Left hindlimb (tissue), 1 donor: ENCODE data around the gene CFAP73.
A peak's percentile ranks its signal among the peaks of the same experiment; 100 is the strongest.
"Not testable (repeated sequence)": the region's sequence is repeated elsewhere in the genome, so short reads cannot be mapped to it uniquely, and the experiment has no call there.

ENCODE experiments used
- DNase-seq: peaks from one replicate; pipeline ENCODE4 v3.0.0-alpha.2; 2018

Gene CFAP73

DNA sequence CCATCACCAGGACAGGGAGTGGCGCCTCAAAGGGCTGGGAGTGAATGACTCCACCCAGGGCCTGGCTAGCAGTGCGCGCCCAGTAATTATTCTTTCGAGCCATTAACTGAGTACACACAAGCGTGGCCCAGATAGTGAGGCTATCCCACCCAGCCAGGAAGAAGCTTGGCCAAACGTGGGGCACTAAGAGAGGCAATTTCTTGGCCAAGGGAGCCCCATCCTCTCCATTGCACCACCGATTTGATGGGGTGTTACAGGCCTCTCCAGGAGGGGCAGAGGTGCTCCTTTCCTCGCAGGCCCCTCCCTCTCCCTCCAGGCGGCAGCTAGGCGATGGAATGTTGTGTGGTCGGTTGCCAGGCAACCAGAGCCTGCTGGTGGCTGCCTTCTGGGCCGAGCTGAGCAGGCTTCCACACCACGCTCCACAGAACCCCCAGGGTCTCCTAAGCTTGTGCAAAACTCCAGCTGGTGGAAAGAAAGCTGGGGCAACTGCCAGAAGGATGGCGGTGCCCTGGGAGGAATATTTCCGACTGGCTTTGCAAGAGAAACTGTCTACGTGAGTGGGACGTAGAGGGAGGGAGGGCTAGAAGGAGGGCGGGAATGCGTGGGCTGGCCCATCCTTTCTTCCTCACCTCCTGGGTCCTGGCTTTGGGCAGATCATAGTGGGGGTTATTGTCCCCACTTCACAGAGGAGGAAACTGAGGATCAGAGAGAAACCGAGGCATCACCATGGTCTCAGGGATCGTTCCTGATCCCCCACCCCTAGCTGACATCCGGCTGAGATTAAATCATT, at the start of gene CFAP73:
CFAP73 (plus strand) TSS at position 364 of the 790 bp plus-strand sequence; CDS start at position 498, 134 bp downstream.
- peak; percentile 86 for DNase-seq

DNA sequence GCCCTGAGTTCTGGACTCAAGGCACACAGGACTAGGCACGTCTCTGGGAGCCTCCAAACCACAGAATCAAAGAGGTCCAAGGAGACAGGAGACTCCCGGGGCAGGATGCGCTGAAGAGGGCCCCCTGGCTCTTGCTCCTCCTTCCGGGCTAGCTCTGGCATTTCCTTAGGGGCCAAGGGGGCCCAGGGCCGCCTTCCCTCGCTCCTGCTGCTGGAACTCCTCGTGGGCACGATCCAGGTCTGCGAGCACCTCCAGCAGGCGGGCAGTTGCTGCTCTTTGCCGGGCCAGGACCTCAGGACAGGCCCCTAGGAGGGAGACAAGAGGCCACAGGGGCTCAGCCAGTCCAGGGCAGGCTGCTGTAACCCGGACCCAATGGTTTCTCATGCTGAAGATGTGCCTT, 49.8 kb upstream of the CFAP73 start:
- DNase-seq, result no peak

DNA sequence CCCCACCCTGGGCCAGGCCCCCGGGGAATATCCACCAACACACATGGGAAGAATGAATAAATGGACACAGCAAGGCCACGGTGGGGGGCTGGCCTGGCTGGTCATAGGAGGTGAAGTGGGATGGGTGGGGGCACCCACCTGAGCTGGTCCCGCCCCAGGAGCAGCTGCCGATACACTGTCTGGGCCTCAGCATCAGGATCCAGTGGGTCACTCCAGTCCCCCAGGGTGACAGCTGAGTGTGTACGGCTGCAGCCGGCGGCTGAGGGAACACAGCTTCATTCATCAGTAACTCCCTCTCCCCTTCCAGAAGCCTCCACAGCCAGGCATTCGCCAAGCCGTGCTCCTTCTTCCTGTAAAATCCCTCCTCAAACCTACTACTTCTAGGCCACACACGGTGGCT, 47.8 kb upstream of the CFAP73 start:
- DNase-seq, result no peak

DNA sequence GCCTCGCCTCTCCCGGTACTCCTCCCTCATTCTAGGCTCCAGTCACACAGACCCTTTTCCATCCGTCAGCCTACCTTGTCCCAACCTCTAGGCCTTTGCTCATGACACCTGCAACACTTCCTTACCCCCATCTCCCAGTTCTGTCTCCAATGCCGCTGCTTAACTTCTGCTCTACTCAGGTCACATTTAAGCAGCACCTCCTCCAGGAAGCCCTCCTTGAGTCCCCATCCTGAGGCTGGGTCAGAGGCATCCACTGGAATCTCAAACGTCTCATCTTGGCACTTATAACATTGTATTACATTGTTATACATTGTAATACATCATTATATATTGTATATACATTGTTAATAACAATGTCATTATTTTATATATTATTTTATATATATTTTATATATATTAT, 46.7 kb upstream of the CFAP73 start:
- no peak for DNase-seq

DNA sequence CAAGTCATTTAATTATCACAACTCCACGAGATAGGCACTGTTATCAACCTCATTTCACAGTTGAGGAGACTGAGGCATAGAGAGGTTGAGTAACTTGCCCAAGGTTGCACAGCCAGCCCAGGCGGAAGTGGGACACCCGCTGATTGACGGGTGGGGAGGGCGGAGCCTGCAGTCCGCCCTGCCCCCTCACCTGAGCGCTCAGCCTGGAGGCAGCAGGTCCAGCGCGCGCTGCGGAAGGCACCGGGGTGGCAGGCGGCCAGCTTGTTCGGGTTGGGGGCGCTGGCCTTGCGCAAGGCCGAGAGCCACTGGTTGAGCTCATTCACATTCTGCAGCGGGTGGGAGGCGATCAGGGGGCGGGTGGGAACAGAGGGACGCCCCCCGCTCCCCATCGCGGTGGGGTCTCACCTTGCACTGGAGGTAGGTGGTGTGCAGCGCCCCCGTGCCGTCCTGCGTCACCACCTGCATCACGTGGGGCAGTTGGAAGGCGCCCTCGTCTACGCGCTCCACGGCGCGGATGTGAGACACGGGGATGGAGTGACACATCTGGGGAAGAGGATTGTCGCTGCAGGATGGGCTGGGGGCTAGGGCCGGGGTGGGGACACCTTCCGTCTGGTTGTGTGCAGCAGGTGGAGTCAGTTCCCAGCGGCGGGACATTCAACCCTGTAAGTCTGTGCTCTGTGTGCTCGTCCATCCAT, 45.6 kb upstream of the CFAP73 start:
- DNase-seq, result peak; percentile 11

DNA sequence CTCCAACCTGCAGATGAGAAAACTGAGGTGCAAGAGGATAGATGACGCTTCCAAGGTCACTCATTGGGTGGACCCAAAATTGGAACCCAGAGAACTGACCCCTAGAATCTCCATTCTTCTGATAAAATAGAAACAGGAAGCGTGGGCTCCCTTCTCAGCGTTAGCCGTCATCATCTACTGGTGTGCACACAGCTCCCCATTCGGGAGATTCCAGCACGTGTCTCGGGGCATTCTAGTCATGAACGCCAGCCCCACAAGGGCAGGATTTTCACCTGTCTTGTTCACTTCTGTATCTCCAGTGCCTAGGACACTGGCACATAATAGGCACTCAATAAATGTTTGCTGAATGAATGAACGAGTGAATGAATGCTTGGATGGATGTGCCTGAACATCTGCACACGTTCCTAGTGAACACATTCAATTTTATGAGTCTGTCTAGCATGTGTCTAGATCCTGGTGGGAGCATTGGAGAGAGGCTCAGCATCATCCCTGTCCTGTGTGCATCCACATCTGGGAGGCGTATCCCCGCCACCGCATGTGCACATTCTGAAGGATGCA, 44.5 kb upstream of the CFAP73 start:
- DNase-seq, result no peak

DNA sequence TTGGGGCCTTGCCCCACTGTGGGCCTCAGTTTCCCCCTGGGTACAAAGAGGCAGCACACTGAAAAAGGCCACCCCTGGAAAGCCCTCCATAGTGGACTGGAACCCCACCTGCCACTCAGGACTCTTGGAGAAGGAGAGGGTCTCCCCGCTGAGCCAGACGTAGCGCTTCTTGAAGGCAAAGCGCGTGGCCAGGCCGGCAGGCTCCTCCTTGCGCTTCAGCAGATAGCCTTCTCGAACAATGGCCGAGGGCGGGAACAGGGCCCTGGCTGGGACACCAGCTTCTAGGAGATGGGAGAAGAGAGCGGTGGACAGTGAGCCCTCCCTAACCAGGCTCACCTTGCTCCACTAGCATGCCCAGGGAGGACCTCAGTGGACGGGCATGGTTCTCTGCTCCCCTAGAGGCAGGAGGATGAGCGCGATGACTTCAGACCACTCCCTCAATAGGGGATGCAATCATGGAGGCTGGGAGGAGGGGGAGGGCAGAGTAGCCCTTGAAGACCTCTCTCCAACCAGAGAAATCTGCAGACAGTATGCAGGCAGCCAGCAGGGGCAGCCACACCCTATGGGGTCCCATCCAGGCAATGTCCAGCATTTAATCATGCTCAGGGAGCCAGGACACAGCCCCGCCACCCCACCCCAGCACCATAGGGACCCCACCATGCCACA, 43.8 kb upstream of the CFAP73 start:
- DNase-seq, result no peak

DNA sequence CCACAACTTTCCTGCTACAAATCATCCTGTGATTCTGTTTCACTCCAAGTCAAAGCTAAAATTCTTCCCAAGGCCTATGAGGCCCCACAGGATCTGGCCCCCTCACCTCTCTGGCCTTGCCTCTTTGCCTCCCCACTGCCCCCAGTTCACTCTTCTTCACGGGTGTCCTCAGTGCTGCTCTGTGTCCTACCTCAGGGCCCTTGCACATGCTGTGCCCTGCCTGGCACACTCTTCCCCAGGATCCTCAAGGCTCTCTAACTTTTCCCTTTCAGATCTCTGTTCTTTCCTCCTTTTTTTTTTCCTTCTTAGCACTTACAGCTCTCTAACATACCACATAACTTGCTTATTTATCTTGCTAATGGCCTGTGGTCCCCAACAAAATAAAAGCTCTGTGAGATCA, 43.2 kb upstream of the CFAP73 start:
- no peak for DNase-seq

DNA sequence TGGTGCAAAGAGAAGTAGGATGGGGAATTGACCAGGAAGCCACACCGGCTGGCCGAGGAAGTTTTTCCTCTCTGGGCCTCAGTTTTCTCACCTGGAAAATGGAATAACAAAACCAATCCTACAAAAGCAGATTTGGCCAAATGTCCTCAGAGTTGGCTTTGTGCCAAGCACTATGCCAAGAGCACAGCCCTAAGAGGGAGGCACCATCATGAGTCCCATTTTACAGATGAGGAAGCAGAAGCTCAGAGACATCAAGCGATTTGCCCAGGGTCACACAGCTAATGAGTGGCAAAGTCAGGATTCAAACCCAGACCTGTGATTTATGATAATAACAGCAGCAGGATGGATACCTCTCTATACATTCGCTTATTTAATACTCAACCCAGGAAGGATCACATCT, 41.2 kb upstream of the CFAP73 start:
- DNase-seq, result no peak

DNA sequence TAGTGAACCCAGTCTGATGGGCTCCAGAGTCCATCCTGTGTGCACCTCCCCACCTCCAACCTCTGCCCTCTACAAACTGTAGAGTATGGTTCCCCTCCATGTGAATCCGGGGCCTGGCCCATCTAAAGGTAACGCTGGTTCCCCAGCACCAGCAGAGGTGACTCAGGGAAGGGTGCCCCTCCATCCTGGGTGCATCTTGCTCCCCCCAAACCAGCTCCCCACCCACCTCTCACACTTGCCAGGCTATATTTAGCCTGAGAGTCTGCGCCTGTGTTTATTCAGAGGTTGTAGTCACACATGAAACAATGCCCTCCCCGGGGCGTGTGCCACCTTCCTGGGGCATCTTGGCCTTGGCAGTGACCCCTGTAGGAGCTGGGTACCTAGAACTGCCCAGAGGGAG, 40.2 kb upstream of the CFAP73 start:
- no peak for DNase-seq

DNA sequence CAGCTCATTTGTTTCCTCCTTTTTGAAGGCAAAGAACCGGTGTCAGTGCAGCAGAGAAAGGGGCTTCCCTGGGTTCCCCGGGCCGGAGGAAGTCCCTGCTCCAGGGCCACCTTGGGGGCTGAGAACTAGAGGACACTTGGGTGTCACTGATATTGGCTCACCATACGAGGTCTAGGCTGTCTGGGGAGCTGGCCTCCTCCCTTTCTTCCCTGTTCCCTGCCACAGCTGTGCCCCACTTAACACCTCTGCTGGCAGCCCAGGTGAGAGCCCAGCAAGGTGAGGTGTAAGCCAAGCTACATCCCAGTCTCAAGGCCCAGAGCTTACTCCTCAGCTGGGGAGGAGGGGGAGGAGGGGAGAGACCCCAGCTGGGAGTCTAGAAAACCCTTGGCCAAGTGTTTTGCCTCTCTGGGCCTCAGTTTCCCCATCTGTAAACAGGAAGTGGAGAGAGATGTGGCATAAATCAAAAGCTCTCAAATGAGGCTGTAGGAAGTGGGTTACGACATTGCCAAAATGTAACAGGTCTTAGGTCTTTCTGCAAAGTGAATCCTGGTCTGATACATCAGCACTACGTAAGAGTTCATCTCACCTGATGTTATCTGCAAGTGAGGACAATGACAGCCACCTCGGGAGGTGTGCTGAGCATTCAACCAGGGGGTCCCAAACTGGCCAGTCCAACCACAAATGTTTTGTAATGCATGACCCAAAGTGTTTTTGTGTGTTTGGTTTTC, 39.5 kb upstream of the CFAP73 start:
- DNase-seq, result no peak

DNA sequence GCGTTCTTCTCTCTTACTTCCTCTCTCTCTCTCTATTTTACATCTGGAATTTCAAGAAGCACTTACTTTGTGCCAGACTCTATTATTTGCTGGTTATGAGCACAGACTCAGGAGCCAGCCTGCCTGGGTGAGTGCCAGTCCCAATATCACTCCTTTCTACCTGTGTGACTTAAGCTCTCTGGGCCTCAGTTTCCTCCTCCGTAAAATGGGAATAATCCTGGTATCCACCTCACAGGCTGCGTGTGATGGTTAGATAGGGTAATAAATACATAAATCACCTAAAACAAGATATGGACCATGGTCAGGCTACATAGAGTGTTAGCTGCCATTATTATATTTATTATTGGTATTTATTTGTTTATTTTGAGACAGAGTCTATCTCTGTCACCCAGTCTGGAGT, 38.3 kb upstream of the CFAP73 start:
- DNase-seq, result no peak

DNA sequence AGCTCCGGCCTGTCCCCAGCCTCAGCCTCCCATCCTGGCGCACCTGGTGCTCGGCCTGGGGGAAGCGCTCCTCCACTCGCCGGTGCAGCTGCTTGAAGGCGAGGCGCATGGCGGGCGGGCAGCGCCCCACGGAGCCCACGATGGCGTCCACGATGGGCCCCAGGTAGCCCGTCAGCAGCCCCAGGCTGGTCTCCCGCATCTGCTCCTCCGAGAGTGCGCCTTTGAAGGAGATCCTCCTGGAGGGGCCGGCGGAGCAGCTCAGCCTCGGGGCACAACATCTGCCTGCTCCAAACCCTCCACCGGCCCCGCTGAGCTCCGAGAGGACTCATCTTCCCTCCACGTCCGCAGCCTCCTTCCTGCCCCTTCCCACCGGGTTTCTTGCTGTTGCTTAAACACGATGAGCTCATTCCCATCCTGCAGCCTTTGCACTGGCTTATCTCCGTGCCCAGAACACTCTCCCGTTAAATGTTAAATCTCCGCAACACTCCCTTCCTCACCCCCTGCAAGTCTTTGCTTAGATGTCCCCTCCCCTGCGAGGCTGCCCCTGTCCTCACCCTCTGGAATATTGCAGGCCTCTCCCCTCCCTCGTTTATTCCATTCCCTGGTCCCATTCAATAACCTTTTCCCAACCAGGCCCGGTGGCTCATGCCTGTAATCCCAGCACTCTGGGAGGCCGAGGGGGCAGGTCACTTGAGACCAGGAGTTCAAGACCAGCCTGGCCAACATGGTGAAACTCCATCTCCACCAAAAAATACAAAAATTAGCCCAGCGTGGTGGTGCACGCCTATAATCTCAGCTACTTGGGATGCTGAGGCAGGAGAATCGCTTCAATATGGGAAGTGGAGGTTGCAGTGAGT, 37.3 kb upstream of the CFAP73 start:
- DNase-seq, result no peak

DNA sequence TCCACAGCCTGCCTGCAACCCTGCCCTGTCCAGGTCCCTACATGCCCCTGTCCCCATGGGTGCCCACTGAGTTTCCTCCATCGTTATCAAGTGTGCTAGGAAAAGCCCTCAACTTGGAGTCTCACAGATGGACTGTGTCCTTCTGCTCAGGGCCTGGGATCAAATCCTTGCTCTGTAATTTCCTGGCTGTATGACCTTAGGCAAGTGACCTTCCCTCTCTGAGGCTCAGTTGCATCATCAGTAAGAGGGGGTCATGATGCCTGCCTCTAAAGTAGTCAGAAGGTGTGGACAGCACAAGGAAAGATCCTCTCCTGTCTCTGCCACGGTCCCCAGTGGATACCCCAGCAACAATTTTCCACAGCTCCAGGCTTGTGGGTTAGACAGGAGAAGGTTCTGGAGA, 36.1 kb upstream of the CFAP73 start:
- DNase-seq, result no peak

DNA sequence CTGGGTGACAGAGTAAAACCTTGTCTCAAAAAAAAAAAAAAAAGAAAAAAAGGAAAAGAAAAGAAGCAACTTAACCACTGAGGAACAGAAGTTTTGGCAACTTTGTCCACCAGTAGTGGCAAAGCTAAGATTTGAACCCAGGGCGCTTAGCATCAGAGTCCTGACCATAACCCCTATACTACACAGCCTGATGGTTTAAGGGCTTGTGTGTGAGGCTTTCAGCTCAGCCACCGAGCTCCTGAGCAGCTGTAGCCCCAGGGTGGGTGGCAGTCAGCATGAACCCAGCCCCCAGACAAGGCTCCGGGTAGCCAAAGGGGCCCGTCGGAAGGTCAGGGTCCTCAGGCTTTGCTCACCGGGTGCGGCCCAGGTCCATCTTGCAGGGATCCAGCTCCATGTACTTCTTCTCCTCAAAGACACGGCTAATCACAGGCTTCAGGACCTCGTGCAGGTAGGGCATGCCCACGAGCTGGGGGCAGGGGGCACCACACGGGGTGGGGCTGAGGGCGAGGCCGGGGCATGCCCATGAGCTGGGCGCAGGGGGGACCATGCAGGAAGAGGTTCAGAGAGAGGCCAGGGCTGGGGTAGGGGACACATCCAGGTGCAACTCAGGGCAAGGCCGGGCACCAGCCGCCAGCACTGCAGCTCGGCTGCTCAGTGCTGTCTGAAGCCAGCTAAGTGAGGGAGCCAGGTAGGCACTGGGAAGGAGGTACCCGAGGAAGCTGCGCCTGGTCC, 34.9 kb upstream of the CFAP73 start:
- DNase-seq, result no peak

DNA sequence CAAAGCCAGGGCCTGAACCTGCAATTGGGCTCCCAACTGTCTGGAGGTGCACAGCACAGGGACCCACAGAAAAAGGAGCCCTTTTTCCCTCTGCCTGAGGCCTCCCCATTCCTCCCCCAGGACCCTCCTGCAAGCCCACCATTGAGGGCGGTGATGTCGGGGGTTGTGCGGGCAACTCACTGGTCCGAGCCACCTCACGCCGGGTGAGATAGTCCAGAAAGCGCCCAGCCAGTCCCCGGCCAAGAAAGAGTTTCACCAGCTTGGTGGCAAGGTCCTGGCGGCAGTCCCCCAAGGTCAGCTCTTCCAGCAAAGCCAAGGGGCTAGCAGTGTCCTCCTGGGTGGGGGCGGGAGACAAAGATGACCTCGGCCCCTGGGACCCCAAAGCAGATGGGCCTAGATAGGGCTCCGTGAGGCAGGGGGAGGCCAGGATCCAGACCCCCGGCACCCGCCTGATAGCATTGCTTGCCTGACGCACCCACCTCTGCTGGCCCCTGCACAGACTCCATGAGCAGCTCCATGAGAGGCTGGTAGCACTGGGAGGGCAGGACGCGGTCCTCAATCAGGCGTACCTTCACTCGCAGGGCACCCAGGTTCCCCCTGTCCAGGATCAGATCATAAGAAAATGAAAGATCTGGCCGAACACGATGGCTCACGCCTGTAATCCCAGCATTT, 33.9 kb upstream of the CFAP73 start:
- DNase-seq, result no peak

DNA sequence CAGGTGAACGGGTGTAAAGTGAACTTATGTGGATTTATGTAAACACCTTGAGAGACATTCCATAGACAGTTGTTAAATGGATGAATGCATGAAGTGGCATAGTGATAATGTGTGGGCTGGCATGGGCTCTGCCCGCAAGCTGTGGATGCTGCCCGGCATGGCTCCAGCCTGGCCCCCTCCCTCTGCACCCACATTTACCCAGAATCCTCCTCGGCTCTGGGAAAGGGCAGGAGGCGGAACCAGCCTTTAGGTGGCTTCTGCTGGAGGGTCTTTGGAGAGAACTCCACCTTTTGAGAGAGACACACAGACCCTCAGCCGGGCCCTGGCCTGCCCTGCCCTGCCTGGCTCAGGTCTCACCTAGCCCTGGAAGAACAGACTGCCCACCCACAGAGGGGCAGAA, 32.6 kb upstream of the CFAP73 start:
- no peak for DNase-seq

DNA sequence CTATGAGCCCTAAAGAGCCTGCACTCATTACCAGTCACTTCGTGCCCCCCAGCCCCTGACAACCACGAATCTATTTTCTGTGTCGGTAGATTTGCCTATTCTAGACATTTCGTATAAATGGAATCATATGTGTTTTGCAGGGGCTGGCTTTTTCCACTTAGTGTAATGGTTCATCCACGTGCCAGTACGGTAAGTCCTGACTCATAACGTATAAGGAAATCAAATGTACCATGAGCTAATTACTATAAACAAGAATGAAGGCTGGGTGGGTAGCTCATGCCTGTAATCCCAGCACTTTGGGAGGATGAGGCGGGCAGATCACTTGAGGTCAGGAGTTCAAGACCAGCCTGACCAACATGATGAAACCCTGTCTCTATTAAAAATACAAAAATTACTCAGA, 31.8 kb upstream of the CFAP73 start:
- not testable (repeated sequence) for DNase-seq

DNA sequence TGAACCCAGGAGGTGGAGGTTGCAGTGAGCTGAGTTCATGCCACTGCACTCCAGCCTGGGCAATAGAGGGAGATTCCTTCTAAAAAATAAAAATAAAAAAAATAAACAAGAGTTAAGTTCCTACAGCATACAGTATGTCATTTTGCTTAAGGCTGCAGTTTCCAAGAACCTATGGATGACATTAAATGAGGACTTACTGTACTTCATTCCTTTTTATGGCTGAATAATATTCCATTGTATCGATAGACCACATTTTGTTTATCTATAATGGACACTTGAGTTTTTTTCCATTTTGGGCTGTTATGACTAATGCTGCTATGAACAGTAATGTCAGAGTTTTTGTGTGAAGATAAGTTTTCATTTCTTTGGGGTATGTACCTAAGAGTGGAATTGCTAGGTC, 31.4 kb upstream of the CFAP73 start:
- DNase-seq, result no peak

DNA sequence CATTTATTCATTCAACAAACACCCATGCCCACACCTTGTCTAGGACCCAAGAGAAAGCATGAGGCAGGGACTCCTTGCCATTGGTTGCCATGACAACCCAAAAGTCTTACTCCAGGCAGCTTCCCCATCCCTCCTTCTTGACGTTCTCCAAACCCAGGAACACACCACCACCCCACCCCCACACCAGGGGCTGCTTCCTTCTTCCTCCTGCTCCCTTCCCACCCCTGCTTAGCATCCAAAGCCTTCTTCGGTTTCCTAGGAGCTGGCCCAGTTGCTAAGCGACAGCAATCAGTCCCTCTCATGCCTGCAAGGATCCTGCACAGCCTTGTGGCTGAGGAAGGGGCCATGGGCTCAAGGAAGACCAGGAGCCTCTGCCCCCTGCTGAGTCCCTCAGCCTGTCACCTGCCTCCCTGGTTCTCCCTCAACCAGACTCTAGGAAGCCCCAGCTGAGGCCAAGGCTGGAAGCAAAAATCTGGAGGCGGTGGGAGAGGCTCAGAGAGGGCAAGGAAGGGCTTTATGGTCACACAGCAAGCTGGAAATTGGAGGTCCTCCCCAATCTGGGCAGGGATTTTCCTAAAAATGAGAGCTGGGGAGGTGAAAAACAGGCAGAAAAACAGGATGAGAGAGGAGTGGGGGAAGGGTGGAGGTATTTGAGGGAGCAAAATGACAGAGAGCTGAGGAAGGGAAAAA, 29.4 kb upstream of the CFAP73 start:
- no peak for DNase-seq
